B cell (primary cell): Measurements from ENCODE around the gene CAPZA2.

Experiments
- CTCF ChIP-seq: fragments of 200-600 bp; IDR thresholded peaks from one replicate; pipeline ENCODE4 v1.8.0; 2022; ENCODE audit warnings: antibody characterized with exemption, mild to moderate bottlenecking
- EZH2 ChIP-seq: IDR thresholded peaks from 2 replicates; pipeline ENCODE4 v1.6.1; 2012; ENCODE audit warnings: borderline replicate concordance, low read depth, mild to moderate bottlenecking, moderate library complexity, low read length; ENCODE audit not compliant: insufficient read depth, poor library complexity, severe bottlenecking

GRCh38 chr7:116906391-116906790 lies 44.0 kb downstream of the CAPZA2 start:
- no peak for TF ChIP-seq CTCF
- TF ChIP-seq EZH2: no peak
